PC-3 (cell line): Measurements from ENCODE around the gene NRL.

Experiments used
- EZH2 ChIP-seq: fragments of 300-600 bp; sonication (generic); IDR thresholded peaks from one replicate; pipeline ENCODE4 v1.6.1; 2017; ENCODE audit warnings: antibody characterized with exemption, mild to moderate bottlenecking, low read length; ENCODE audit not compliant: unreplicated experiment
- EZH2phosphoT487 ChIP-seq: fragments of 300-600 bp; sonication (generic); IDR thresholded peaks from 2 replicates; pipeline ENCODE4 v1.6.1; 2018; ENCODE audit warnings: mild to moderate bottlenecking, antibody characterized with exemption, low read length, borderline replicate concordance
- TF ChIP-seq, protein P1 (sequence below): fragments of 300-600 bp; sonication (generic); conservative IDR thresholded peaks from 2 replicates; pipeline ENCODE4 v1.5.1; 2017; ENCODE audit warnings: antibody characterized with exemption, low read depth, mild to moderate bottlenecking, low read length

GRCh38 chr14:24114532-24115421 is at the start of gene NRL, which contains the start of gene DCAF11:
- TF ChIP-seq, protein P1, sequence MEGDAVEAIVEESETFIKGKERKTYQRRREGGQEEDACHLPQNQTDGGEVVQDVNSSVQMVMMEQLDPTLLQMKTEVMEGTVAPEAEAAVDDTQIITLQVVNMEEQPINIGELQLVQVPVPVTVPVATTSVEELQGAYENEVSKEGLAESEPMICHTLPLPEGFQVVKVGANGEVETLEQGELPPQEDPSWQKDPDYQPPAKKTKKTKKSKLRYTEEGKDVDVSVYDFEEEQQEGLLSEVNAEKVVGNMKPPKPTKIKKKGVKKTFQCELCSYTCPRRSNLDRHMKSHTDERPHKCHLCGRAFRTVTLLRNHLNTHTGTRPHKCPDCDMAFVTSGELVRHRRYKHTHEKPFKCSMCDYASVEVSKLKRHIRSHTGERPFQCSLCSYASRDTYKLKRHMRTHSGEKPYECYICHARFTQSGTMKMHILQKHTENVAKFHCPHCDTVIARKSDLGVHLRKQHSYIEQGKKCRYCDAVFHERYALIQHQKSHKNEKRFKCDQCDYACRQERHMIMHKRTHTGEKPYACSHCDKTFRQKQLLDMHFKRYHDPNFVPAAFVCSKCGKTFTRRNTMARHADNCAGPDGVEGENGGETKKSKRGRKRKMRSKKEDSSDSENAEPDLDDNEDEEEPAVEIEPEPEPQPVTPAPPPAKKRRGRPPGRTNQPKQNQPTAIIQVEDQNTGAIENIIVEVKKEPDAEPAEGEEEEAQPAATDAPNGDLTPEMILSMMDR: no peak
- no peak for TF ChIP-seq EZH2
- TF ChIP-seq EZH2phosphoT487: no peak
